Measurements from ENCODE around the gene BMERB1. TPM values are rescaled to one million over a fixed set of nuclear protein-coding genes. Genes with fewer than 3 reads are reported as not detected.

BMERB1 gene
- total and polyA plus RNA-seq, 9 of the 15 experiments (the other 6 are each of a cell fraction or from before 2014, with no cell fraction given): 0.29 to 2.9 (median 0.94) TPM

- TF ChIP-seq NR3C1 (CRISPR knock-in tag; IDR thresholded peaks at IDR 0.05): no peak
- no peak for TF ChIP-seq ZNF79 (CRISPR knock-in tag; IDR thresholded peaks at IDR 0.05; ENCODE audit: low read depth)
- no peak for TF ChIP-seq LARP7 (IDR thresholded peaks at IDR 0.05)
- TF ChIP-seq RFX5 (IDR thresholded peaks at IDR 0.05; ENCODE audit: low read depth, low read length): no peak
- TF ChIP-seq ZNF3 (CRISPR knock-in tag; IDR thresholded peaks at IDR 0.05): no peak
- no peak for TF ChIP-seq ZBTB7A (IDR thresholded peaks at IDR 0.05; ENCODE audit: borderline replicate concordance, control insufficient read depth, low read depth, low read length)
Measured at GRCh38 chr16:15611610-15612009, 177.2 kb downstream of the BMERB1 start (continued).

GRCh38 chr16:15613676-15614075 lies 179.3 kb downstream of the BMERB1 start:
- intact Hi-C loops (cut with micrococcal nuclease): no loop called here

More at GRCh38 chr16:15613676-15614075, 179.3 kb downstream of the BMERB1 start:
- DNase-seq (ENCODE audit: extremely low read depth in 1 of 4, low spot score in 3 of 4): no peak
- POLR2A ChIA-PET: interaction anchor here (0.6 kb wide), 1 partner anchor 20 kb away, joined by 3 read pairs; no protein-coding TSS in a partner anchor
- Histone ChIP-seq H3K27ac (ENCODE audit: extremely low read depth, low read depth, low read length) (no peak overlapping the region), H4K20me1 (replicated peaks; ENCODE audit: control insufficient read depth, insufficient read depth, low read length) (no peaks in the 10 kb centered on the region), H3K9ac (ENCODE audit: insufficient read depth in 1 of 2, low read depth in 2 of 2, low read length in 2 of 2) (no peak overlapping the region), H3K27me3 (ENCODE audit: control insufficient read depth in 2 of 2, insufficient read depth in 2 of 2, low read length in 2 of 2) (no peaks in the 10 kb centered on the region), H3K36me3 (ENCODE audit: control insufficient read depth, insufficient read depth, low read length) (peaks cover 69% of the 10 kb centered on the region), H3K4me2 (ENCODE audit: insufficient read depth, low read length) (no peak overlapping the region), H2AFZ (ENCODE audit: low read depth, low read length) (no peak overlapping the region), H3K9me3 (replicated peaks; ENCODE audit: control insufficient read depth, insufficient read depth, low read depth, low read length) (no peaks in the 10 kb centered on the region), H3K9me1 (ENCODE audit: control insufficient read depth, insufficient read depth, low read length) (peaks cover 4% of the 10 kb centered on the region), H3K79me2 (ENCODE audit: control insufficient read depth, insufficient read depth, low read length) (no peaks in the 10 kb centered on the region), H3K4me3 (no peak overlapping the region), H3K4me1 (replicated peaks in 1 of 2; ENCODE audit: control insufficient read depth in 2 of 2, insufficient read depth in 2 of 2, low read length in 2 of 2) (no peaks in the 10 kb centered on the region)
- TF ChIP-seq NBN (IDR thresholded peaks at IDR 0.05; ENCODE audit: low read depth) (no peak), ZNF174 (CRISPR knock-in tag; IDR thresholded peaks at IDR 0.05) (no peak), ZNF395 (CRISPR knock-in tag; IDR thresholded peaks at IDR 0.05) (no peak), GATAD2B (IDR thresholded peaks at IDR 0.05; ENCODE audit: borderline replicate concordance) (no peak), FOXK1 (CRISPR knock-in tag; IDR thresholded peaks at IDR 0.05; ENCODE audit: borderline replicate concordance) (no peak), BCL6 (CRISPR knock-in tag; IDR thresholded peaks at IDR 0.05) (no peak)
- no TSS peak for BruUV-seq (replicated peaks)
- 96% methylated on average over 4 of the region's 4 CpGs for WGBS (ENCODE audit: insufficient coverage, low coverage, missing lambda C conversion rate)
- FAIRE-seq: no peak
- no peak for ATAC-seq
- CTCF ChIA-PET (ENCODE audit: low intra/inter-chr PET ratio): no interaction called here
- in situ Hi-C loops (cut with MboI): no loop called here

Data from K562 (cell line).